ENCODE data around the gene UBE2J1. TPM values are rescaled to one million over a fixed set of nuclear protein-coding genes. Genes with fewer than 3 reads are reported as not detected.
"Not testable (repeated sequence)": the region's sequence is repeated elsewhere in the genome, so short reads cannot be mapped to it uniquely, and the experiment has no call there.

The UBE2J1 gene
- total RNA-seq = 46.1 and 49.3 TPM in 2 replicates

- TF ChIP-seq, protein P1, sequence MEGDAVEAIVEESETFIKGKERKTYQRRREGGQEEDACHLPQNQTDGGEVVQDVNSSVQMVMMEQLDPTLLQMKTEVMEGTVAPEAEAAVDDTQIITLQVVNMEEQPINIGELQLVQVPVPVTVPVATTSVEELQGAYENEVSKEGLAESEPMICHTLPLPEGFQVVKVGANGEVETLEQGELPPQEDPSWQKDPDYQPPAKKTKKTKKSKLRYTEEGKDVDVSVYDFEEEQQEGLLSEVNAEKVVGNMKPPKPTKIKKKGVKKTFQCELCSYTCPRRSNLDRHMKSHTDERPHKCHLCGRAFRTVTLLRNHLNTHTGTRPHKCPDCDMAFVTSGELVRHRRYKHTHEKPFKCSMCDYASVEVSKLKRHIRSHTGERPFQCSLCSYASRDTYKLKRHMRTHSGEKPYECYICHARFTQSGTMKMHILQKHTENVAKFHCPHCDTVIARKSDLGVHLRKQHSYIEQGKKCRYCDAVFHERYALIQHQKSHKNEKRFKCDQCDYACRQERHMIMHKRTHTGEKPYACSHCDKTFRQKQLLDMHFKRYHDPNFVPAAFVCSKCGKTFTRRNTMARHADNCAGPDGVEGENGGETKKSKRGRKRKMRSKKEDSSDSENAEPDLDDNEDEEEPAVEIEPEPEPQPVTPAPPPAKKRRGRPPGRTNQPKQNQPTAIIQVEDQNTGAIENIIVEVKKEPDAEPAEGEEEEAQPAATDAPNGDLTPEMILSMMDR (IDR thresholded peaks at IDR 0.05; ENCODE audit: insufficient read depth, low read length, poor library complexity, severe bottlenecking) = no peak
- H3K36me3 ChIP-seq (ENCODE audit: control insufficient read depth, insufficient read depth, low read length) = no peaks in the 10 kb centered on the region
- peak within 1 kb of the TSS; percentile 89 for H3K4me3 ChIP-seq (ENCODE audit: low read depth, low read length)
- peak; percentile 72 for DNase-seq (ENCODE audit: low read depth)
- no peaks in the 10 kb centered on the region for H3K27me3 ChIP-seq (ENCODE audit: control insufficient read depth, insufficient read depth, low read length)
Observed at GRCh38 chr6:89352278-89353117, at the start of gene UBE2J1. TSS of gene UBE2J1 (minus strand) at chr6:89352722. CDS start at chr6:89352569, 153 bp downstream.

GRCh38 chr6:89400912-89401399 is 48.4 kb upstream of the UBE2J1 start:
- TF ChIP-seq, protein P1 (IDR thresholded peaks at IDR 0.05; ENCODE audit: insufficient read depth, low read length, poor library complexity, severe bottlenecking) = no peak
- Histone ChIP-seq H3K4me3 (ENCODE audit: low read depth, low read length) (no peak overlapping the region), H3K27me3 (ENCODE audit: control insufficient read depth, insufficient read depth, low read length) (no peaks in the 10 kb centered on the region), H3K36me3 (ENCODE audit: control insufficient read depth, insufficient read depth, low read length) (no peaks in the 10 kb centered on the region)
- no peak for DNase-seq (ENCODE audit: low read depth)

GRCh38 chr6:89400050-89400449 is 47.5 kb upstream of the UBE2J1 start:
- TF ChIP-seq, protein P1 (IDR thresholded peaks at IDR 0.05; ENCODE audit: insufficient read depth, low read length, poor library complexity, severe bottlenecking) = no peak
- Histone ChIP-seq H3K36me3 (ENCODE audit: control insufficient read depth, insufficient read depth, low read length) (no peaks in the 10 kb centered on the region), H3K4me3 (ENCODE audit: low read depth, low read length) (no peak overlapping the region), H3K27me3 (ENCODE audit: control insufficient read depth, insufficient read depth, low read length) (no peaks in the 10 kb centered on the region)
- DNase-seq (ENCODE audit: low read depth) = no peak

DNA sequence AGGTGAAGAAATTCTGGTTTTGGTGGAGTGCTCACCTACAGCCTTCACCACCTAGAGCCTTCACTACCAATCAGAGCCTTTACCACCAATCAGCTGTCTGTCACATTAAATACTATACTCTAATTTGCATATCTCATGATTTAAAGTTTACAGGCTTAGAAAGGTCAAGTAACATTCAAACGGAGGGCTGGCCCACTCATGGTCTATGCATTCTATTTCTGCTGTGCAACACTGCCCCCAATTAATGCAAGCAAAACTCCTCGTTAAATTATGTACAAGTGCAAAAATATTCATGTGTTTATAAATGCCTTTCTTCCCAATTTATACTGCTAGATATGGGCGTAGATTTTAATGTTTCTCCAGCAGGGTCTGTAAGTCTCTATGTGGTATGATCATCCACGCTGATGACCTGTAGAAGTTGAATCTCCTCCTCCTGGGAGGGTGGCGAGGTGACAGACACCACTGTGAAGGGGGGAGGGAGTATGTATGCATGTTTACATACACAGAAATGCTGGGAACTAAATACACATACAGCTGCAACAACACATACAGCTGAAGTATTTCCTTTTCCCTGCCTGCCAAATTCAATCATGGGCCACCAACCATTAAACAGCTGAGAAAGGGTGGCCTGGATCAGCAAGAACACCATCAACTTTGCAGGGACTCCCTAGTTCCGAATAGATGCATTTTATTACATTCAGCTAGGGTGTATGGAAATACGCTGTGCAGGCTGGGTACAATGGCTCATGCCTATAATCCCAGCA is 46.4 kb upstream of the UBE2J1 start:
- TF ChIP-seq, protein P1 (IDR thresholded peaks at IDR 0.05; ENCODE audit: insufficient read depth, low read length, poor library complexity, severe bottlenecking) = no peak
- DNase-seq (ENCODE audit: low read depth) = no peak
- no peaks in the 10 kb centered on the region for H3K27me3 ChIP-seq (ENCODE audit: control insufficient read depth, insufficient read depth, low read length)
- H3K4me3 ChIP-seq (ENCODE audit: low read depth, low read length) = no peak overlapping the region
- no peaks in the 10 kb centered on the region for H3K36me3 ChIP-seq (ENCODE audit: control insufficient read depth, insufficient read depth, low read length)

- H3K27me3 ChIP-seq (ENCODE audit: control insufficient read depth, insufficient read depth, low read length); H3K36me3 ChIP-seq (ENCODE audit: control insufficient read depth, insufficient read depth, low read length); DNase-seq (ENCODE audit: low read depth); H3K4me3 ChIP-seq (ENCODE audit: low read depth, low read length): not testable (repeated sequence)
Observed at GRCh38 chr6:89397884-89398283, 45.4 kb upstream of the UBE2J1 start.

DNA sequence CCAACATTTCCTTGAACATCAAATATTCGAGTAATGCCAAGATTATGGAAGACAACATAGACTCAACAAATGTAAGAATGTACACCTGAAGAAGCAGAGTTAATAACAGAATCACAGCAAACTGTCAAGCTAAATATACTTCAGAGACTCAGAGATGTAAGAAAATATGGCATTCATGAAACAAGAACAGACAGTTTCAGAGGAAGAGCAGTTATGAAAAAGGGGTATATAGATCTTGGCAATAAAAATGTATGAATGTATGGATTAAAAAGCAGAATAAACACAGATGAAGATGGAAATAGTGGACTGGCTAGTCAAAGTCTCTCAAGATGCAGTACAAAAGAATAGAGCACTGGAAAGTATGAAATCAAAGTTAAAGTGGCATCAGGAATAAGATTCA is 41.1 kb upstream of the UBE2J1 start:
- TF ChIP-seq, protein P1 (IDR thresholded peaks at IDR 0.05; ENCODE audit: insufficient read depth, low read length, poor library complexity, severe bottlenecking) = no peak
- H3K27me3 ChIP-seq (ENCODE audit: control insufficient read depth, insufficient read depth, low read length) = no peaks in the 10 kb centered on the region
- DNase-seq (ENCODE audit: low read depth) = no peak
- H3K36me3 ChIP-seq (ENCODE audit: control insufficient read depth, insufficient read depth, low read length) = no peaks in the 10 kb centered on the region
- H3K4me3 ChIP-seq (ENCODE audit: low read depth, low read length) = no peak overlapping the region
